SK-N-MC (cell line): ENCODE measurements around the gene PTPRA.

Experiments
- EZH2 ChIP-seq: fragments of 200-600 bp; sonication (generic); IDR thresholded peaks from one replicate; pipeline ENCODE4 v1.6.1; 2017; ENCODE audit warnings: antibody characterized with exemption
- FOXP2 ChIP-seq: optimal IDR thresholded peaks from 2 replicates; pipeline ENCODE3; 2011; ENCODE audit warnings: mild to moderate bottlenecking, moderate library complexity; ENCODE audit not compliant: insufficient read depth; ENCODE audit errors: extremely low read length, control extremely low read depth

DNA sequence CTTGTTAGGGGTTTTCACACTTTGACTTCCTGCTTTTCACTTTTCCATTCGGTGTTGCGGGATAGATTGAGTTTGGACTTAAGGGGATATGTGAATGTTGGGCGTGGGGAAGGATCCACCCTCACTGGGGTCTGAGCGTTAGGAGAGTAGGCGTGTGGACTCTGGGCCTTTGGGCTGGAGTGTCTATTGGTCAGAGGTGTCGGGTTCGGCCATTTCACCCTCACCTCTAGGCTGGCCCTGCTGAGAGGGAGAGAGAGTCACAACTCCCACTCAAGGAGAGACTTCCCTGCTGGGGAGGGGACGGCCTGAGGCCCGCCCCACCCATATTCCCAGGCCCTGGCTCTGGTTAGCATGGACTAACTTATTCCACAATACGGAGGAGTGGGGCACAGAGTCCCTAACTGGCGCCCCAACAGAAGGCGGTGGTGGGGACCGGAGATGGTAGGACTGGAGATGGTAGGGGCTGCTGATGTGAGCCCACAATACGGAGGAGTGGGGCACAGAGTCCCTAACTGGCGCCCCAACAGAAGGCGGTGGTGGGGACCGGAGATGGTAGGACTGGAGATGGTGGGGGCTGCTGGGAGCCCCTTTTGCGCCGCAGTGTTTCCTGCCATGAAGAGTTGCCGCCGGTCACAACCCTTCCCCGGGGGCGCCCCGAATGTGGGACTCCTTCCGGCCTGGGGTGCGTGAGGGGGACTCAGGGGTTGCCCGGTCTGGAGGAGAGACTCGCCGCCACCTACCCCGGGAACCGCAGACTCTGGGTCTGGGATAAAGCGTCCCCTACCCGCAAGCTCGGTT lies 1.4 kb upstream of the PTPRA start:
- no peak for TF ChIP-seq EZH2
- TF ChIP-seq FOXP2 = no peak
